ENCODE data around the gene AK3. TPM values are rescaled to one million over a fixed set of nuclear protein-coding genes. Genes with fewer than 3 reads are reported as not detected.

AK3 gene
- total and polyA plus RNA-seq, 10 of the 15 experiments (the other 5 are each of a cell fraction or from before 2014, with no cell fraction given) = 14.2 to 86.6 (median 43.9) TPM

DNA sequence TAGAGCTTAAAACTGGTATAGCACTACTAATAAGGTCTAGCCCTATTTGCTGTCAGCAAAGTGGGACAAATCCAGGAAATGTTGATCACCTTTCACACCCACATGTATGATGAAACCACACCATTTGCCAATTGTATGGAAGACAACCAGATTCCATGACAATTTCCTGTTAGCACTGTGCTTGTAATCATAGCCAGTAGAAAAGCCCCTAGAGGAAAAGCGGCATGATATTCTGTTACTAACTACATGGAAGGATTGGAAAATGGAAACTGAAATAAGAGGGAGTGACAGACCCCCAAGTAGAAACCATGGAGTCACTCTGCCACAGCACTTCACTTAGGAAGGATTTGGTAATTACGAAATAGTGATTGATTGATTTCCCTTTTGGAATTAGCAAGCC, 75.6 kb downstream of the AK3 start:
- CTCF ChIA-PET = interaction anchor here (0.5 to 3.5 kb wide), 15 partner anchors 8 to 201 kb away, joined by 3 to 14 read pairs (median 4); partner anchors contain the start of genes AK3 and CDC37L1
- WGBS (ENCODE audit: insufficient coverage, insufficient replicate concordance, low lambda C conversion rate, missing lambda C conversion rate) = 98% methylated on average over 2 of the region's 2 CpGs
- 0 out of 2 replicates have a peak overlapping the region, but pooled peaks have one; percentile 65 for H3K4me3 ChIP-seq
- POLR2A ChIA-PET = interaction anchor here (1.1 to 1.6 kb wide), 3 partner anchors 11 to 75 kb away, joined by 3 to 6 read pairs (median 4); no protein-coding TSS in a partner anchor
- no peaks in the 10 kb centered on the region for H3K27me3 ChIP-seq (replicated peaks in 1 of 2; ENCODE audit: control insufficient read depth in 2 of 2, insufficient read depth in 2 of 2, low read length in 1 of 2)
- peaks cover 5% of the 10 kb centered on the region for H3K79me2 ChIP-seq (ENCODE audit: control insufficient read depth, insufficient read depth, low read length)
- FAIRE-seq (no peak), ATAC-seq (no peak), DNase-seq (ENCODE audit: low read depth, low spot score) (no peak)
- H3K4me1 ChIP-seq (ENCODE audit: control insufficient read depth, insufficient read depth, low read length) = peaks cover 21% of the 10 kb centered on the region
- H4K20me1 ChIP-seq (ENCODE audit: control insufficient read depth, insufficient read depth) = no peaks in the 10 kb centered on the region; the same call in 1 of the 2 replicates
- H3K27ac ChIP-seq (ENCODE audit: control insufficient read depth, insufficient read depth) = no peak overlapping the region; the same call in 1 of the 2 replicates
- RAD21 ChIA-PET (ENCODE audit: unreplicated experiment) = interaction anchor here (0.7 to 2.7 kb wide), 4 partner anchors 11 to 94 kb away, joined by 3 to 11 read pairs (median 6); partner anchors contain the start of gene AK3
- intact Hi-C loops (cut with micrococcal nuclease; ENCODE audit: unreplicated experiment) = loop anchor here (10.0 kb wide), 1 partner anchor 779 kb away; no protein-coding TSS in a partner anchor
- H3K9me3 ChIP-seq (replicated peaks; ENCODE audit: control insufficient read depth, insufficient read depth, low read length) = no peaks in the 10 kb centered on the region
- H2AFZ ChIP-seq (ENCODE audit: control insufficient read depth, low read depth, low read length) = no peak overlapping the region
- H3K4me2 ChIP-seq (ENCODE audit: control insufficient read depth, insufficient read depth) = peak overlapping the region; percentile 89
- H3K9ac ChIP-seq (ENCODE audit: control insufficient read depth, insufficient read depth, low read length) = no peak overlapping the region
- SMC1A ChIA-PET (ENCODE audit: uncharacterized antibody, unreplicated experiment) = interaction anchor here (0.7 to 1.7 kb wide), 9 partner anchors 9 to 1911 kb away, joined by 3 to 6 read pairs (median 3); no protein-coding TSS in a partner anchor
- TF ChIP-seq YY1 (IDR thresholded peaks at IDR 0.05; ENCODE audit: low read depth, low read length) = no peak
- no peak for TF ChIP-seq HDAC6 (IDR thresholded peaks at IDR 0.05; ENCODE audit: unreplicated experiment)
- TF ChIP-seq NFXL1 (IDR thresholded peaks at IDR 0.05; ENCODE audit: borderline replicate concordance) = no peak
- no peak for TF ChIP-seq ZBTB40 (IDR thresholded peaks at IDR 0.05; ENCODE audit: borderline replicate concordance)
- TF ChIP-seq, protein P1, sequence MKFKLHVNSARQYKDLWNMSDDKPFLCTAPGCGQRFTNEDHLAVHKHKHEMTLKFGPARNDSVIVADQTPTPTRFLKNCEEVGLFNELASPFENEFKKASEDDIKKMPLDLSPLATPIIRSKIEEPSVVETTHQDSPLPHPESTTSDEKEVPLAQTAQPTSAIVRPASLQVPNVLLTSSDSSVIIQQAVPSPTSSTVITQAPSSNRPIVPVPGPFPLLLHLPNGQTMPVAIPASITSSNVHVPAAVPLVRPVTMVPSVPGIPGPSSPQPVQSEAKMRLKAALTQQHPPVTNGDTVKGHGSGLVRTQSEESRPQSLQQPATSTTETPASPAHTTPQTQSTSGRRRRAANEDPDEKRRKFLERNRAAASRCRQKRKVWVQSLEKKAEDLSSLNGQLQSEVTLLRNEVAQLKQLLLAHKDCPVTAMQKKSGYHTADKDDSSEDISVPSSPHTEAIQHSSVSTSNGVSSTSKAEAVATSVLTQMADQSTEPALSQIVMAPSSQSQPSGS (IDR thresholded peaks at IDR 0.05; ENCODE audit: low read length) = no peak
- TF ChIP-seq BCL3 (IDR thresholded peaks at IDR 0.05; ENCODE audit: borderline replicate concordance, insufficient read depth, low read depth, low read length, poor library complexity, severe bottlenecking) = no peak
- TF ChIP-seq NR2C2 (IDR thresholded peaks at IDR 0.05; ENCODE audit: borderline replicate concordance, control insufficient read depth, insufficient read length, low read depth) = no peak
- no peak for TF ChIP-seq ELK1 (IDR thresholded peaks at IDR 0.05; ENCODE audit: low read depth, low read length)
- TF ChIP-seq ZNF24 (IDR thresholded peaks at IDR 0.05) = no peak
- no peak for TF ChIP-seq BMI1 (IDR thresholded peaks at IDR 0.05; ENCODE audit: borderline replicate concordance)
- no peak for TF ChIP-seq MXI1 (IDR thresholded peaks at IDR 0.05; ENCODE audit: low read depth, low read length)
- H3K36me3 ChIP-seq (ENCODE audit: control insufficient read depth in 2 of 2, insufficient read depth in 2 of 2, low read length in 1 of 2) = no peaks in the 10 kb centered on the region
- in situ Hi-C loops (cut with MboI) = no loop called here
- no TSS peak for BruUV-seq (replicated peaks)
